ENCODE measurements around the gene FBXW11. TPM values are rescaled to one million over a fixed set of nuclear protein-coding genes. Genes with fewer than 3 reads are reported as not detected.

The FBXW11 gene
- total RNA-seq, 1 experiment from 2014 or later: 34.9 TPM

DNA sequence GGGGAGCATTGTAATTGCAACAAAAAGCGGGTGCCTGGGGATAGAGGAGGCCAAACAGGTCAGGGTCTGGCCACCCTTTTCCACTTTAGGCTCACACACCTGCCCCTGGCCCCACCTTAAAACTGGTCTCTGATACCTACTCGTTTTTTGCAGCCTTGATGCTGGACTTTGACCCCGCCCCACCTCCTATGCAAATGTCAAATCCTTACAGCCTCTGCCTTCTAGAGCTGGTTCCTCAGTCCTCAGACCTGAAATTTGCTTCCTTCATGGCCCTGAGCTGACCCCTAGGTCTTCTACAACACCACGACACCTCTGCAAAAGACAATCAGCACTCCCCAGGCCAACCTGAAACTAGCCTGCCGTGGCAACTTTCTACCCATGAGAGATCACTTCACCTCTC is 183.2 kb downstream of the FBXW11 start:
- Histone ChIP-seq H3K4me1 (ENCODE audit: insufficient read depth, low read length, poor library complexity, severe bottlenecking) (no peaks in the 10 kb centered on the region), H3K36me3 (ENCODE audit: insufficient read depth, low read length, poor library complexity, severe bottlenecking) (no peaks in the 10 kb centered on the region), H3K27ac (ENCODE audit: low read depth, low read length, poor library complexity, severe bottlenecking) (no peak overlapping the region), H3K27me3 (replicated peaks; ENCODE audit: insufficient read depth, low read depth, low read length, poor library complexity) (peaks cover 10% of the 10 kb centered on the region), H3K4me3 (ENCODE audit: low read depth, low read length, poor library complexity, severe bottlenecking) (no peak overlapping the region), H3K9me3 (ENCODE audit: low read depth, low read length, poor library complexity, severe bottlenecking) (no peaks in the 10 kb centered on the region)
- no peak for TF ChIP-seq EZH2 (IDR thresholded peaks at IDR 0.05; ENCODE audit: borderline replicate concordance, low read depth, low read length, poor library complexity, severe bottlenecking)
- TF ChIP-seq, protein P1, sequence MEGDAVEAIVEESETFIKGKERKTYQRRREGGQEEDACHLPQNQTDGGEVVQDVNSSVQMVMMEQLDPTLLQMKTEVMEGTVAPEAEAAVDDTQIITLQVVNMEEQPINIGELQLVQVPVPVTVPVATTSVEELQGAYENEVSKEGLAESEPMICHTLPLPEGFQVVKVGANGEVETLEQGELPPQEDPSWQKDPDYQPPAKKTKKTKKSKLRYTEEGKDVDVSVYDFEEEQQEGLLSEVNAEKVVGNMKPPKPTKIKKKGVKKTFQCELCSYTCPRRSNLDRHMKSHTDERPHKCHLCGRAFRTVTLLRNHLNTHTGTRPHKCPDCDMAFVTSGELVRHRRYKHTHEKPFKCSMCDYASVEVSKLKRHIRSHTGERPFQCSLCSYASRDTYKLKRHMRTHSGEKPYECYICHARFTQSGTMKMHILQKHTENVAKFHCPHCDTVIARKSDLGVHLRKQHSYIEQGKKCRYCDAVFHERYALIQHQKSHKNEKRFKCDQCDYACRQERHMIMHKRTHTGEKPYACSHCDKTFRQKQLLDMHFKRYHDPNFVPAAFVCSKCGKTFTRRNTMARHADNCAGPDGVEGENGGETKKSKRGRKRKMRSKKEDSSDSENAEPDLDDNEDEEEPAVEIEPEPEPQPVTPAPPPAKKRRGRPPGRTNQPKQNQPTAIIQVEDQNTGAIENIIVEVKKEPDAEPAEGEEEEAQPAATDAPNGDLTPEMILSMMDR (conservative IDR thresholded peaks at IDR 0.05; ENCODE audit: low read depth, low read length): no peak
- no peak for DNase-seq (ENCODE audit: low spot score)
- ChIA-PET POLR2A (ENCODE audit: low non-redundant PET) (no interaction called here), CTCF (no interaction called here)
- no TSS peak for BruUV-seq (replicated peaks)
- intact Hi-C loops (cut with micrococcal nuclease; ENCODE audit: unreplicated experiment): no loop called here

DNA sequence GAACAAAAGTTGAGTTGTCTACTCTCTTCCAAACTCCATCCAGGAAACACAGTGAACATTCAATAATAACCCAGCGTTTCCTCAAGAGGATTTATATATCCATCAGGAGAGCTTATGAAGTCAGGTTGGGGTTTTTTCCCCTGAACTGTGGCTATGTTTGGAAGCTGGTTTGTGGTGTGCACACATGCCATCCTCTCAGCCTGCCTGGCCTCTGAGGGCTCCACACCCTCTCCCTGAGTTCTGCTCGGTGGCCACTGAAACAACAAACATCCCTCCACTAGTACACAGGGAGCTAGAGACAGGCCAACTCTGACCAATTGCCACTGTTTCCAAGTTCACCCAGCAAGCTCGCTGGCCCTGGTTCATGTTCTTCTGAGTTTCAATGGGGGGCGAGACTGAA is 185.2 kb downstream of the FBXW11 start:
- no TSS peak for BruUV-seq (replicated peaks)
- ChIA-PET CTCF (no interaction called here), POLR2A (ENCODE audit: low non-redundant PET) (interaction anchor here (0.8 kb wide), 1 partner anchor 1084 kb away, joined by 4 read pairs; no protein-coding TSS in a partner anchor)
- Histone ChIP-seq H3K4me3 (ENCODE audit: low read depth, low read length, poor library complexity, severe bottlenecking) (no peak overlapping the region), H3K4me1 (ENCODE audit: insufficient read depth, low read length, poor library complexity, severe bottlenecking) (no peaks in the 10 kb centered on the region), H3K27me3 (replicated peaks; ENCODE audit: insufficient read depth, low read depth, low read length, poor library complexity) (peaks cover 10% of the 10 kb centered on the region), H3K27ac (ENCODE audit: low read depth, low read length, poor library complexity, severe bottlenecking) (no peak overlapping the region), H3K36me3 (ENCODE audit: insufficient read depth, low read length, poor library complexity, severe bottlenecking) (no peaks in the 10 kb centered on the region), H3K9me3 (ENCODE audit: low read depth, low read length, poor library complexity, severe bottlenecking) (no peaks in the 10 kb centered on the region)
- intact Hi-C loops (cut with micrococcal nuclease; ENCODE audit: unreplicated experiment): no loop called here
- no peak for DNase-seq (ENCODE audit: low spot score)
- TF ChIP-seq EZH2 (IDR thresholded peaks at IDR 0.05; ENCODE audit: borderline replicate concordance, low read depth, low read length, poor library complexity, severe bottlenecking): no peak
- TF ChIP-seq, protein P1 (conservative IDR thresholded peaks at IDR 0.05; ENCODE audit: low read depth, low read length): no peak

DNA sequence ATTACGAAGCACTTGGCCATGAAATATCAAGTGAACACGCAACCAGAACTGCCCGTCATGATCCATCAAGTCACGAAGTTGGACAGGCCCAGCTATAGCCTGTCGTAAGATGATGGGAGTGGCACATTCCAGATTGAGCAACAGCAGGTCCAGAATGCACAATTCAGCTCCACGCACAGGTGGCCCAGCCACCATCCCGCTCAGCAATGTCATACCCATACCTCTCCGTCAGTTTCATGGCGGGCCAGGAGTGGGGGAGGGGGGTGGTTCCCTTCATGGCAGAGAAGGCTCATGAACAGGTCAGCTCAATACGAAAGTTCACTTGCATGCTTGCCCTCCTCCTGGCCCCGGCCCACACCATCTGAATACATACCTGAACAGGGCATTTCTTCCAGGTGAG is 185.9 kb downstream of the FBXW11 start:
- CTCF ChIA-PET: no interaction called here
- intact Hi-C loops (cut with micrococcal nuclease; ENCODE audit: unreplicated experiment): no loop called here
- POLR2A ChIA-PET (ENCODE audit: low non-redundant PET): no interaction called here
- Histone ChIP-seq H3K36me3 (ENCODE audit: insufficient read depth, low read length, poor library complexity, severe bottlenecking) (no peaks in the 10 kb centered on the region), H3K4me1 (ENCODE audit: insufficient read depth, low read length, poor library complexity, severe bottlenecking) (no peaks in the 10 kb centered on the region), H3K27ac (ENCODE audit: low read depth, low read length, poor library complexity, severe bottlenecking) (no peak overlapping the region), H3K9me3 (ENCODE audit: low read depth, low read length, poor library complexity, severe bottlenecking) (no peaks in the 10 kb centered on the region), H3K27me3 (replicated peaks; ENCODE audit: insufficient read depth, low read depth, low read length, poor library complexity) (peaks cover 8% of the 10 kb centered on the region), H3K4me3 (ENCODE audit: low read depth, low read length, poor library complexity, severe bottlenecking) (no peak overlapping the region)
- DNase-seq (ENCODE audit: low spot score): no peak
- TF ChIP-seq EZH2 (IDR thresholded peaks at IDR 0.05; ENCODE audit: borderline replicate concordance, low read depth, low read length, poor library complexity, severe bottlenecking): no peak
- TF ChIP-seq, protein P1 (conservative IDR thresholded peaks at IDR 0.05; ENCODE audit: low read depth, low read length): no peak
- BruUV-seq (replicated peaks): no TSS peak
